HFF-Myc (cell line): ENCODE measurements around the gene SDK2.

Experiments
- DNase-seq: peaks from one replicate; pipeline ENCODE4 v3.0.0-alpha.2; 2011; ENCODE audit warnings: low read depth; ENCODE audit errors: extremely low read depth
- H3K4me3 ChIP-seq: replicated peaks from 2 replicates; pipeline ENCODE4 v1.5.1; 2011; ENCODE audit warnings: low read depth, mild to moderate bottlenecking, control low read depth, low read length
- CTCF ChIP-seq: IDR thresholded peaks from 2 replicates; pipeline ENCODE4 v1.5.1; 2012; ENCODE audit warnings: mild to moderate bottlenecking, low read depth, low read length, control low read depth; ENCODE audit errors: missing control alignments

Gene SDK2

GRCh38 chr17:73614256-73614655, 30.0 kb downstream of the SDK2 start:
- no peak for TF ChIP-seq CTCF
- DNase-seq: no peak
- no peak overlapping the region for H3K4me3 ChIP-seq

DNA sequence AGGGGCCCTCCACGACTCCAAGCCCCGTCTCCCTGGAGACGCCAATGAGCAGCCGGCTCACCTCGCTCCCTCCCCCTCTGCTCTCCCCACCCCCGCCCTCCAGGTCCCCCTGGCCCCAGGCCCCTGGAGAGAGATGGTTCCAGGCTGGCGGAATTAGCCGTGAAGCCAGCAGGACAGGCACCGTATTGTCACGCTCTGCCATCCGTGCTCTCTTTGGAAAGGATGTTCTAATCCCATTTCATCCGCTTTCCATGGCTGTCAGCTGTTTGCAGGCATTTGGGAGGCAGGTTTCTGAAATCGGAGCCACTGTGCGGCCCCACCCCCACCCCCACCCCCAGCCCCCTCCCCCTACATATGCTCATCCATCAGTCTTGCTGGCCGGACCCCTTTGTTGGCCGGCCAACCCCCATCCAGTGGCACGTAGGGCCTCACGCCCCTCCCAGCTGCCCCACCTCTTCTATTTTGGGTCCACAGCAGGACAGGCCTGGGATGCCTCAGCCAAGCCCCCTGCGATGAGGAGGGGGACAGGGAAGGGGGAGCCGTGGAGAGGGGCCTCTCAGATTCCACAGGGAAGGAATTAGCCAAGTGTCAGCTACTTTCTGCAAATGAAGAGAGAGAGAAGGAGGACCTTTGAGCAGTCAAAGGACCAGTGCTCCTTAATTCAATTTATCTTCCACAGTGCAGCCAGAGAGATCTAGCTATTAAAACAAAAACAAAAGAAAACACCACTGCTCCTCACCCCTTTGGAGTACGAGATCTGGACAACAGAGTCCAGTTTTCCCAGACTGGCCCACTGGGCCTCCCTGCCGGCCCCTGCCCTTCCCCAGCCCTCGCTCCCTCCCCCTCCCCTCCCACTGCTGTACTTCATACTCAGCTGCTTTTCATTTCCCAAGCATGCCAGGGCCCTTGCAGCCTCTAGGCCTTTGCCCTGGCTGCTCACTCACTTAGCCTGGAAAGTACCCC, 30.7 kb downstream of the SDK2 start:
- no peak for DNase-seq
- no peak overlapping the region for H3K4me3 ChIP-seq

GRCh38 chr17:73612031-73612472, 32.2 kb downstream of the SDK2 start:
- no peak for DNase-seq
- no peak overlapping the region for H3K4me3 ChIP-seq

More for the DNA sequence above, 30.7 kb downstream of the SDK2 start:
- TF ChIP-seq CTCF: no peak

DNA sequence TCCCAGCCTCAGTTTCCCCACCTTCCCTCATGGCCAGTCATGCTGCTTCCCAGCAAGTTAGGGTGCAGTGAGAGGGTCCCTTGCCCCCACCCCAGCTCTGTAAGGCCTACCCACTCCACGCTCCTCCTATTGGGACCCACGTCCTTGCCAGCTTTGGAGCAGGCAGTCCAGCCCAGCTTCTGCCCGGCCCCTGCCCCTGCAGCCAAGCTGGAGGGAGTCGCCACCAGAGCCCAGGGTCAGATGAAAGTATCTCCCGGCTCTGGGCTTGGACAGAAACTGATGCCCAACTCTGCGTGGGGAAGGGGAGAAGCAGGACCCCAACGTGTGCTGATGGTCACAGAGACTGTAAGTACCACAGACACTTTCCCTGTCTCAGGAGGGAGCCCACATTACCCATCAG, 32.6 kb downstream of the SDK2 start:
- no peak overlapping the region for H3K4me3 ChIP-seq
- no peak for TF ChIP-seq CTCF
- DNase-seq: no peak

More at GRCh38 chr17:73612031-73612472, 32.2 kb downstream of the SDK2 start:
- TF ChIP-seq CTCF: no peak

DNA sequence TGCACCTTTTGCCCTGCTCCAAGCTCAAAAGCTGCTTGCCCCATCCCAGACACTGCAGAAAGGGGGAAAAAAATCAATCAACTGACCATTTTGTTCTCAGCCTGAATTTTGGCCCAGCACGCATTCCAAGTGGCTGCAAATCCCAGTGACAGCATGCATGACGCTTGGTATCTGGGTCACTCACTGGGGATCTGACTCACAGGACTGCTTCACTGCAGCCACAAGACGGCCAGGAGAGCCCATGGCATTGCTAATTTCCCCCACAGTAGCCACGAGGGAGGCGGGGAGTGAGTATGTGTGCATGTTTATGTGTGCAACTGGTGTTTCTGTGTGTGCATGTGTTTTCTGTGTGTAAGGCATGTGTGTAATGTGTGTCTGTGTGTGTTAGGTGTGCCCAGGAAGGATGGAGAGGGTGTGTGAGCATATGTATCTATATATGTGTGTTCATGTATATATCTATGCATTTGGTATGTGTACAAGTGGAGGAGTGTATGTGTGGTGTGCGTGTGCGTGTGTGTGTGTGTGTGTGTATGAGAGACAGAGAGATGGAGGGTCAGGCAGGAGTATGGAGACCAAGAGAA, 33.8 kb downstream of the SDK2 start:
- DNase-seq: no peak
- H3K4me3 ChIP-seq: no peak overlapping the region
- TF ChIP-seq CTCF: no peak

- no peak overlapping the region for H3K4me3 ChIP-seq
- no peak for TF ChIP-seq CTCF
- no peak for DNase-seq
Measured at GRCh38 chr17:73609758-73610157, 34.5 kb downstream of the SDK2 start.
